NB4 (cell line): ENCODE measurements around the gene ANKRD66.

ENCODE experiments used
- MAX ChIP-seq: IDR thresholded peaks from 2 replicates; pipeline ENCODE4 v1.6.1; 2011; ENCODE audit warnings: low read depth, low read length
- POLR2A ChIP-seq: IDR thresholded peaks from 2 replicates; pipeline ENCODE4 v1.6.1; 2011; ENCODE audit warnings: mild to moderate bottlenecking; ENCODE audit not compliant: insufficient read length; ENCODE audit errors: extremely low read depth

- TF ChIP-seq MAX, result peak; percentile 95
- no peak for TF ChIP-seq POLR2A
These were observed 26.0 kb downstream of the ANKRD66 start for GRCh38 chr6:46772762-46773161.
